ENCODE data around the gene FLNA.

Gene FLNA

GRCh38 chrX:154333116-154333515 lies 41.3 kb downstream of the FLNA start:
- DNase-seq: no peak
- Histone ChIP-seq H3K9me3 (ENCODE audit: severe bottlenecking) (no peaks in the 10 kb centered on the region), H3K4me3 (ENCODE audit: low read depth, low read length) (no peak overlapping the region), H3K27me3 (ENCODE audit: insufficient read depth, low read depth, severe bottlenecking) (peaks cover 9% of the 10 kb centered on the region), H3K36me3 (no peaks in the 10 kb centered on the region), H3K27ac (no peak overlapping the region)
- no peak for TF ChIP-seq CTCF (IDR thresholded peaks at IDR 0.05; ENCODE audit: low read depth, low read length)

- Histone ChIP-seq H3K27ac (no peak overlapping the region), H3K27me3 (ENCODE audit: insufficient read depth, low read depth, severe bottlenecking) (peaks cover 9% of the 10 kb centered on the region), H3K4me3 (ENCODE audit: low read depth, low read length) (no peak overlapping the region), H3K9me3 (ENCODE audit: severe bottlenecking) (no peaks in the 10 kb centered on the region), H3K36me3 (no peaks in the 10 kb centered on the region)
- no peak for DNase-seq
- no peak for TF ChIP-seq CTCF (IDR thresholded peaks at IDR 0.05; ENCODE audit: low read depth, low read length)
Observed at GRCh38 chrX:154332561-154332960, 41.9 kb downstream of the FLNA start.

DNA sequence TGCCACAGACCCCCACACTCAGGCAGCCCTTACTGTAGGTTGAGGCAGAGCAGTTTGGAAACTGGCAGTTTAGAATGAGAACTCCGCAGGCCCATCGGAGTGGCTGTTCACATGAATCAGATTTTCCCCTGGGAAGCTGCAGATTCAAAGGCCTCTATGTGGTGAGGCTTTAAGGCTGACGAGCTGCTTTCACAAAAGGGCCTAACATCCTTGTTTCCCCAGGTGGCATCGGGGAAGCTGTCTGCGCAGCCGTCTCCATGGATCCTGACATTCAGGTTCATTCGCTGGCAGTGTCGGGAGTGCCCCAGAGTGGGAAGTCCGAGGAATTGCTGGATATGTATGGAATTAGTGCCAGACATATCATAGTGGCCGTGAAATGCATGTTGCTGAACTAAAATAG lies 45.1 kb downstream of the FLNA start:
- Histone ChIP-seq H3K9me3 (ENCODE audit: severe bottlenecking) (no peaks in the 10 kb centered on the region), H3K4me3 (ENCODE audit: low read depth, low read length) (no peak overlapping the region), H3K27me3 (ENCODE audit: insufficient read depth, low read depth, severe bottlenecking) (peaks cover 22% of the 10 kb centered on the region), H3K27ac (no peak overlapping the region), H3K36me3 (no peaks in the 10 kb centered on the region)
- TF ChIP-seq CTCF (IDR thresholded peaks at IDR 0.05; ENCODE audit: low read depth, low read length): no peak
- DNase-seq: no peak

DNA sequence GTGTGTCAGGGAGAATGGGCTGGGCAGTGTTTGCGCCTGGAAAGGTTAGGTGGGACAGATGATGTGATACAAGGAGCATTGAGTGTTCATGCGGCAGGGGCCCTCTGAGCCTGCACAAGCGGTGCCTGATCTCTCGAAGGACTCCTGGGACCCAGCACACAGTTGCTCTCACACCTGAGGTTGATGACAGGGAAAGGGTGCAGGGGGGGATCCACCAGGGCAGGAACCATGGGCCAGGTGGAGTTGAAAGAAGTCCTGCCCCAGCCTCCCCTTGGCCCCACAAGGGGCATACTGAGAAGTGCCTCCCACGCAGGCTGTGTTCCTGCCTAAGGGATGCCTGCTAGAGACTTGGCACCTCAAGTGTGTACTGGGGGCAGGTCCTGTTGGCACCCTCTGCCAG lies 45.8 kb downstream of the FLNA start:
- Histone ChIP-seq H3K36me3 (no peaks in the 10 kb centered on the region), H3K27ac (no peak overlapping the region), H3K4me3 (ENCODE audit: low read depth, low read length) (no peak overlapping the region), H3K9me3 (ENCODE audit: severe bottlenecking) (no peaks in the 10 kb centered on the region), H3K27me3 (ENCODE audit: insufficient read depth, low read depth, severe bottlenecking) (peaks cover 22% of the 10 kb centered on the region)
- no peak for DNase-seq
- no peak for TF ChIP-seq CTCF (IDR thresholded peaks at IDR 0.05; ENCODE audit: low read depth, low read length)

DNA sequence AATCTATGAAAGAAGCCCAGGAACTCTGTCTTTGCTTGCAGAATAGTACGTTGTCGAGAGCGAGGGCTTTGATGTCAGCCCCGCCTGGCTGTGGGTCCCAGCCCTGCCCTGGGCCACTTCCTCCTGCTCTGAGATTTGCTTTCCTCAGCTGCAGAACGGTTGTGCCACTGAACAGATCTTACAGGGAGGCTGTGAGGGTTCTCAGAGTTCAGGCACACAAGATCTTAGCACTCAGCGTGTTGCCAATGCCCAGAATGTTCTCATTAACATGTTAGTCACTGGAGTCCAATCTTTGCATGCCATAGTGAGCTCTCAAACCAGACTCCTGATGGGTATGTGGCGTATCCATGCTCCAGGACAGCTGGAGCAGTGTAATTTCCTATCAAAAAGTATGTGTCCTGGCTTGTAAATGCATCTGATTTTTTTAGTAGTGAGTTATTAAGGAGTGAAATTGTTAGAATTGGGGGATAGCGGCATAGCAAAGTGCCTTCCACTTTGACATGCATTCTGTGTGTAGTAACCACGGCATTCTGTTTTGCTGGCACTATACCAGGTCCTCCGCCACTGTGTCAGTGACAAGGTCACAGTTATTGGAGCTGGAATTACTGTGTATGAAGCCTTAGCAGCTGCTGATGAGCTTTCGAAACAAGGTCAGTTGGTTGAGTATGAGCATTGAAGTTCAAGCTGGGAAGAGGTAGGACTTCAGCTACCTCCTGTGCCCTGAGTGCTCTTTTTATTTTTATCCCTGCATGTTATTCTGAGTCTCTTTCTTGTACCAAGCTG lies 47.2 kb downstream of the FLNA start:
- H3K9me3 ChIP-seq (ENCODE audit: severe bottlenecking): no peaks in the 10 kb centered on the region
- no peaks in the 10 kb centered on the region for H3K36me3 ChIP-seq
- H3K27ac ChIP-seq: no peak overlapping the region
- no peak for DNase-seq
- peaks cover 20% of the 10 kb centered on the region for H3K27me3 ChIP-seq (ENCODE audit: insufficient read depth, low read depth, severe bottlenecking)
- no peak for TF ChIP-seq CTCF (IDR thresholded peaks at IDR 0.05; ENCODE audit: low read depth, low read length)
- no peak overlapping the region for H3K4me3 ChIP-seq (ENCODE audit: low read depth, low read length)

DNA sequence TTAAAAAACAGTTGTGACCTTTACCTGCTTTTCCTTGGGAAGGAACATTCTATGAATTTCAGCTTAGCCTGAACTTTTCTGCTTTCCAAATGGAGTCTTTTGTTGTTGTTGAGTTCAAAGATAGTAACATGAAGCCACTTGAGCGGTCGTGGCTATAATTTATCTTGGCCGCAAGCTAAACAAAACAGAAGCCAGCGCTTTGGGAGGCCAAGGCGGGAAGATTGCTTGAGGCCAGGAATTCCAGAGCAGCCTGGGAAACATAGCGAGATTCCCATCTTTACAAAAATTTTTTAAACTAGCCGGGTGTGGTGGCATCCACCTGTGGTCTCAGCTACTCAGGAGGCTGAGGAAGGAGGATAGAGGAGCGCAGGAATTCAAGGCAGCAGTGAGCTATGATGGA lies 48.9 kb downstream of the FLNA start:
- TF ChIP-seq CTCF (IDR thresholded peaks at IDR 0.05; ENCODE audit: low read depth, low read length): no peak

More for the DNA sequence above, 48.9 kb downstream of the FLNA start:
- Histone ChIP-seq H3K27me3 (ENCODE audit: insufficient read depth, low read depth, severe bottlenecking) (peaks cover 19% of the 10 kb centered on the region), H3K9me3 (ENCODE audit: severe bottlenecking) (no peaks in the 10 kb centered on the region), H3K36me3 (no peaks in the 10 kb centered on the region), H3K4me3 (ENCODE audit: low read depth, low read length) (no peak overlapping the region), H3K27ac (no peak overlapping the region)
- DNase-seq: no peak
